Nephron (organoid): ENCODE data around the gene KCNK10.

Experiments
- H3K27ac Mint-ChIP-seq, 3 experiments: 2 replicates each; pipeline ENCODE4 v1.8.0; 2020; ENCODE audit warnings: mixed read lengths in 3 of 3, mild to moderate bottlenecking in 2 of 3, moderate library complexity in 1 of 3
- H3K27me3 Mint-ChIP-seq: 2 replicates; pipeline ENCODE4 v1.8.0; 2021; ENCODE audit warnings: low read depth, mild to moderate bottlenecking, moderate library complexity, mixed read lengths
- H3K36me3 Mint-ChIP-seq: 2 replicates; pipeline ENCODE4 v1.8.0; 2020; ENCODE audit warnings: low read depth, mixed read lengths
- H3K4me1 Mint-ChIP-seq: 2 replicates; pipeline ENCODE4 v1.8.0; 2020; ENCODE audit warnings: mixed read lengths
- H3K4me3 Mint-ChIP-seq, 3 experiments: 2 replicates each; pipeline ENCODE4 v1.8.0; 2020; ENCODE audit warnings: mild to moderate bottlenecking in 3 of 3, mixed read lengths in 3 of 3, moderate library complexity in 2 of 3
- H3K9me3 Mint-ChIP-seq: 2 replicates; pipeline ENCODE4 v1.8.0; 2020; ENCODE audit warnings: mixed read lengths
- CTCF ChIP-seq, 3 experiments: fragments of 200-600 bp; sonication (generic); IDR thresholded peaks; one replicate each; pipeline ENCODE4 v1.5.0; 2021; ENCODE audit warnings: antibody characterized with exemption in 3 of 3; ENCODE audit not compliant: unreplicated experiment in 3 of 3

KCNK10 gene

GRCh38 chr14:88140874-88141273 is 182.2 kb downstream of the KCNK10 start:
- TF ChIP-seq CTCF (IDR thresholded peaks at IDR 0.05; ENCODE audit: unreplicated experiment in 3 of 3), result no peak
- Mint-ChIP-seq H3K4me3 (no peak overlapping the region), H3K27ac (no peak overlapping the region), H3K36me3 (no peaks in the 10 kb centered on the region), H3K4me1 (no peaks in the 10 kb centered on the region), H3K9me3 (no peaks in the 10 kb centered on the region), H3K27me3 (peaks cover 25% of the 10 kb centered on the region)

GRCh38 chr14:88137327-88137726 is 185.7 kb downstream of the KCNK10 start:
- peaks cover 8% of the 10 kb centered on the region for H3K27me3 Mint-ChIP-seq
- TF ChIP-seq CTCF (IDR thresholded peaks at IDR 0.05; ENCODE audit: unreplicated experiment in 3 of 3), result no peak

More at GRCh38 chr14:88137327-88137726, 185.7 kb downstream of the KCNK10 start:
- Mint-ChIP-seq H3K9me3 (peaks cover 5% of the 10 kb centered on the region), H3K27ac (no peak overlapping the region), H3K4me3 (no peak overlapping the region), H3K36me3 (no peaks in the 10 kb centered on the region), H3K4me1 (no peaks in the 10 kb centered on the region)
